ENCODE data around the gene LY9.
A peak's percentile ranks its signal among the peaks of the same experiment; 100 is the strongest.
"Not testable (repeated sequence)": the region's sequence is repeated elsewhere in the genome, so short reads cannot be mapped to it uniquely, and the experiment has no call there.

Gene LY9

DNA sequence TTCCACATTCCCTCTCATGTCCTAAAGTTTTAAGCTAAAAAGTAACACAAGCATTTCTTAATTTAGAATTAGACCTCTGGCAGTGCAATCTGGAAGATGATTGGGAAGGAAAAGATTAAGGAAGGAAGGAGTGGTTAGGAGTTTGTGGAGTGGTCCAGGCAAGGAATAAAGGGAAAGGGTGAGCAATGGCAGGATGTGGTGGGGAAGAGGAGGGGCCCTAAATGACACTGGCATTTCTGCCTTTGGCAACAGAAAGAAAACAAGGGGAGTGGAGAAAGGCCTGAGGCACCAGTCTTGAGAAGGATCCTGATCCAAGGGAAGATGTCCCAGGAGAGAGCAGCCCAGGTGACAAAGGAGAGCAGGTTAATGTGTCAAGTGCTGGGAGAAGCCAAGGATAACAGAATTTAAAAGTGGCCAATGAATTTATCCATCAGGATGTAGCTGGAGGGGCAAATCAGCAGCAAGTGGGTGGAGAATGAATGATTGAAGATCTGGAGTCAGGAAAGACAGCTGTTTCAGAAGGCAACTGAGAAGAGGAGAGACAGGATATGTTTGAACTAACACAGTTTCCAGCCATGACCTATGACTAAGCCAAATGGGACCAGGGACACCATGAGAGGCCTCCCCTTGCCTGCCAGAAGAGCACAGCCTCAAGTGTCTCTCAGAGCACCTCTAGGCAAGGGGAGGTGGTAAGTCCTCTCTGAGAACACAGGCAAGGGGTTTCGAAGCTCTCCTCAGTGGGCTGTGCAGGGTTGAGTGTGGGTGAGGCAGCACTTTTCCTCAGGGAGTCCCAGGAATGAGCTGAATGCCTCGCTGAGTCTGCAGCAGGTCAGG is 20.9 kb upstream of the LY9 start:
- DNase-seq (ENCODE audit: low read depth in 3 of 3), result no peak

DNA sequence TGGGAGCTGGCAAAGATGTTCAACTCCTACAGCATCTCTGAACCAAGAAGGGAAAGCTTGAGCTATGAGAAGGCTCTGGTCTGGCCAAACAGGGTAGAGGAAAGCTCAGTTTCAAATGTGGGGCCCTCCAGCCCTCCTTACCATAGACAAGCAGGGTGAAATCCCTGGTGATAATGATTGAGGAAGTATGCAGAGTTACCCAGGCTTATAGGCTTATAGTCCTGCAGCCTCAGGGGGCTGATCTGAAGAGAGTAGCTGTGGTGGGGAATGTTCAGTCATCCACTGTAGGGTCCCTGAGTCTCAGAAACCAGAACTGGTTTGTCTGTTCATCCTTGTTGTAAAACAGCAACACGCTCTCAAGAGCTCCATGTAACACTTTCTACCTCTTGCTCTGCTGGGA is 19.8 kb upstream of the LY9 start:
- no peak for DNase-seq (ENCODE audit: low read depth in 3 of 3)

DNA sequence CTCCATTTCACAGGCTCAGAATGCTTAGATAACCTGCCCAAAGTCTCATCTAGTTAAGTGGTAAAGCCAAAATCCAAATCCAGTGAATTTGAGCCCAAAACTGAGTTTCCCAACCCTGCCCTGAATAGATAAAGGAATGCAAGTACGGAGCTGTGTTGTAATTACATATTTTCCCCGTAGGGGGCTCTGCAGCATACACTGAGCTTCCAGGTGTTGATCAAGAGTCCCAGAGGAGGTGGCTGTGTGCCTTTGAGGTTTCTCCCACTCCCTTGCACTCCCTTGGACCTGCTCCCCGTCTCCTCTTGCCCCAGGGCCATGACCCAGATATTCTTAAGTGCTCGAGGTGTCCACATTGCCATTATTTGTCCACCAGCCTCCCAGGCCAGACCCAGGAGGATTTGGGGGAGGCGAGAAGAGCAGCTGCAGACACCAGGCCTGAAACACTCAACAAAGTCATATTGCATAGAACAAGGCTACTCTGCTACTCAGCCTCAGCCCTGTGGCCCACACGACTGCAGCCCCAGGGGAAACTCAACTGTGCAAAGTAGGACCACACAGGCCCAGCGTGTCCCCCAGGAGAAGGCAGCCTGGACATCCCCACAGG is 18.4 kb upstream of the LY9 start:
- no peak for DNase-seq (ENCODE audit: low read depth in 3 of 3)

DNA sequence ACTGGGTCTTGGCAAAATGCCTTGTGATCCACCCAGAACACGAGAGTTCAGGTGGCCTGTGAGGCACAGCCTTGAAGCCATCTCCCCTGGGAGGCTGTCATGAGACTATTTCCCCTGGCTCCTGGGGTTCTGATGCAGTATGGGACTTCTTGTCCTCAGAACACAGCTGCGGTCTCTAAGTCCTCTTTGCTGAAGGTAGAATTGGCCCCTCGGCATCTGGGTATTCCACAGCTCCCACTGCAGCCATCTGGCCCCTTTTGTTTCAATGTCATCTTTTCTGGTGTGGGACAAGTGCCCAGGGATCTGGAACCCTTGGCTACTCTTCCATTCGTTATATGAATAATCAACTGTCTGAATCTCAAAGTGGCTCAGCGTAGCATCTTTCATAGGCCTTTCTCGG is 17.0 kb upstream of the LY9 start:
- DNase-seq (ENCODE audit: low read depth in 3 of 3), result no peak

DNA sequence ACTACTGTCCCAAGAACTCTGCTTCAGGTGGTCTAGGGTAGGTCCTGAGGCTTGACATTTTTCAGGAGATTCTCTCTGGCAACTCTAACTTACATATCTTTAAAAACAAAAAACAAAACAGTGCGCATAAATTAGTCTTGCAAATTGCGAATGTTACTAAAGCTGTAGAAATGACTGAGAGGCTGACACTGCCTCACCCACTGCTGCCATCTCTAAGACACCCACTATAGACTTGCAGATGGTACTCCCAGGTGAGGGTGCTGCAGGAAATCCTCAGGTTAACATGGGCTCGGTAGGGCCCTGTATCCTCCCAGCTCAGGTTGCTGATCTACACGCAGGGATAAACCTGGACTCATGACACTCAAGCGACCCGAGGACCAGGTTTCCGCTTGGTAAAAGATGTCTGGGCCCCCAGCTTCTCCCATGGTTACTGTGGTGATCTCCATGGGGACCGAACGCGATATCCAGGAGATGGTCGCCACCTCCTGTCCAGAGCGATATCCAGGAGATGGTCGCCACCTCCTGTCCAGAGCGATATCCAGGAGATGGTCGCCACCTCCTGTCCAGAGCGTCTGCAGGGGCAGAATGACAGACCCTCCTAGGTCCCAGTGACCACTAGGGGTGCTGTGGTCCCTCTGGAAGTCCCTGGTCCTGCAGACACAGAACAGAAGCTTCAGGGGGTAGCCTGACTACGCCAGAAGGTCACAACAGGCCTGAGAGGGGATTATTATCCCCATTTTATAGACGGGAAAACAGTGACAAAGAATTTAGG is 16.2 kb upstream of the LY9 start:
- no peak for DNase-seq (ENCODE audit: low read depth in 3 of 3)

DNA sequence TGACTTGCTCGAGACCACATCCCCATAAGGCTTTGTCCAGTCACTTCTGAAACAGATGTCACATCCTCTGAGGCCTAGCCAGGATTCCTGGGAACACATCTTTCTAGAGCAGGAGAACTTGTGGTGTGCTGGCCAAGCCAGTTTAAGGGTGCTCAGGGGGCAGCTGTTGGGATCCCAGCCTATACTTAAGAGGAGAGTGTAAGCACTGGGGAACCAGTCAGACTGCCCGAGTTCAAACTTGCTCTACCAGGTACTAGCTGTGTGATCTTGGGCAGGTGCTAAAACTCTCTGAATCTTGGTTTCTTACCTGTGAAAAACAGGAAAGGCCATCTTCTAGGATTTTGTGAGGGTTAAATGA is 15.6 kb upstream of the LY9 start:
- no peak for DNase-seq (ENCODE audit: low read depth in 3 of 3)

DNA sequence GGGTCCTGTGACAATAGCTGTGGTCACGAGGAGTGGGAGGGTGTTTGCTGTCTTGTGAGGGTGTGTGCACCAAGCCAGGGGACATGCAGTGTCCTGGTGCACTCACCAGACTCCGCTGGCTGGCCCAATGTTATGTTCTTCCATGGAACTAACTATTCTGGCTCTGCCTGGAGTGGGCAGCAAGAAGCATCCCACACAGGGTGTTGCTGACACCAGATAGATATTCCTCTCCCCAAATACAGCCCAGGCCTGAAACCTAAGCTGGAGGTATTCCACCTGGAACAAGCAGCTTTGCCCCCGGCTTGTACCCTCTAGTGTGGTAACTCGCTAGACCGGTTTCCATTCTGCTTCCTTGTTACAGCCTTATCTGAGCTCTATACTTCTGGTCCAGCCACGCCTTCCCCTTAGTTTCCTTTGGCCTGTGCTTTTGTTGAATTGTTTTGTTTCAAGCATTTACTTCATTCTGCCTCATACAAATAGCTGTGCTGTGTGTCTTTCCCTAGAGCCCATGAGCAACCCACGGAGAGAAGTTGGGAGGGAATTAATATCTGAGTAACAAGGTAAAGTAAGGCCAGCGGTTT is 14.7 kb upstream of the LY9 start:
- DNase-seq (ENCODE audit: low read depth in 3 of 3), result no peak

DNA sequence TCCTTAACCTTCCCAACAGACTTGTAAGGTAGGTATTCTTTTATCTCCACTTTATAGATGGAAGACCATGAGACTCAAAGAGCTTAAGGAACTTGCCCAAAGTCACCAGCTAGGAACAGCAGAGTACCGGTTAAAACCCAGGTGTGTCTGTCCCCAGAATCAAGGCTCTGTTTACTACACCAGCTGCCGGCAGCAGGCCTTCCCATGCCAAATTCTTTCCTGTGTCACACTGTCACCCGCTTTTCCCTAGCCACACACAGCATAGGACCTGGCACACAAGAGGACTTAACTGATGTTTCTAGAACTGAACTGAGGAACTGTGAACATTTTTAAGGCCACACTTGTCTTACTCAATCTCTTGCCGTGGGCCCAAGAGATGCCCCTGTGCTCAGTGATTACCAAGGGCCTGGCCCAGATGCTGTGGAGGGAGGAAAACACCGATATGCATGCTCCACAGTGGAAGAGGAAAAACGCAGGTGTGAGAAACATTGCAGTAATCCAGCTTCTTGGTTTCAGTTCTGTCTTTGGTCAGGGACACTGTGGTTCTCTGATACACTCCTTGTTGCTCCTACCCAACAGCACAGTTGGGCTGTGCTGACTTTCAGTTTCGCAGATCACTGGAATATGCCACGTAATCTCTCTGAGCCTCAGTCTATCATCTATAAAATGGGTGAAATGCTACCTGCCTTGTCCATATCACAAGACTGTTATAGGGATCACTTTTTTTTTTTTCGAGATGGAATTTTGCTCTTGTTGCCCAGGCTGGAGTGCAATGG is 13.9 kb upstream of the LY9 start:
- DNase-seq (ENCODE audit: low read depth in 3 of 3), result no peak

DNA sequence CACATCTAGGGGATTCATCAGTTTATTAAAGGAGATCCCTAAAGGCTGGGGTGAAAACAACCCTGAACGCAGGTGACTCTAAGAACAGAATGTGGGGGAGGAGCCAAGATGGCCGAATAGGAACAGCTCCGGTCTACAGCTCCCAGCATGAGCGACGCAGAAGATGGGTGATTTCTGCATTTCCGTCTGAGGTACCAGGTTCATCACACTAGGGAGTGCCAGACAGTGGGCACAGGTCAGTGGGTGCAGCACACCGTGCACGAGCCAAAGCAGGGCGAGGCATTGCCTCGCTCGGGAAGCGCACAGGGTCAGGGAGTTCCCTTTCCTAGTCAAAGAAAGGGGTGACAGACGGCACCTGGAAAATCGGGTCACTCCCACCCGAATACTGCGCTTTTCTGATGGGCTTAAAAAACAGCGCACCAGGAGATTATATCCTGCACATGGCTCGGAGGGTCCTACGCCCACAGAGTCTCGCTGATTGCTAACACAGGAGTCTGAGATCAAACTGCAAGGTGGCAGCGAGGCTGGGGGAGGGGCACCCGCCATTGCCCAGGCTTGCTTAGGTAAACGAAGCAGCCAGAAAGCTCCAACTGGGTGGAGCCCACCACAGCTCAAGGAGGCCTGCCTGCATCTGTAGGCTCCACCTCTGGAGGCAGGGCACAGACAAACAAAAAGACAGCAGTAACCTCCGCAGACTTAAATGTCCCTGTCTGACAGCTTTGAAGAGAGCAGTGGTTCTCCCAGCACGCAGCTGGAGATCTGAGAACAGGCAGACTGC is 12.8 kb upstream of the LY9 start:
- not testable (repeated sequence) for DNase-seq (ENCODE audit: low read depth in 3 of 3)

DNA sequence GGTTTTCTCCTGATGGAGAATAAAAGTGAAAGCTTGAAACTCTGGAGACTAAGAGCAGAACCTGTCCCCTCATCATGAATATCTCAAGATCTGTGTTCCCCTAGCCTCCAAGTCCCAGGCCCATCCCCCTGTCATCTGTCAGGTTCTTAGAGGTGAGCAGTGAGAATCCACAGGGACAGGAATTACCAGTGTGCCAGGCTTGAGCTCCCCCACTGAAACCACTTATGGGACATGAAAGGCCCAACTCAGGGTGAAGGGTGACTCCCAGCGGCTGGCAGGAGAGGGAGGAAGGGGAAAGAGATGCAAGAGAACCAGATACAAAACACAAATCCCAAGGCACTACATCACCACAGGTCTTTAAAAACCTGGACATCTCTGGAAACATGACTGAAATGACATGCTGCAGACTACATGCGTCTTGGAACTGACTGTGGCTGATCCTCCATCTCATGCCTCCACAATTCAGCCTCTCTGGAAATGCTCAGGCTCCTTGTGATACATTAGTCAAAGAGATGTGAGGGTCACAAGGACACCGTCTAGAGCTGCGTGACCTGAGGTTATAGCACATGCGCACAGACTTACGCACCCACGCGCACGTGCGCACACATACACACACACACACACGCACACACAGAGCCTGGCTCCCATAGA is 6.8 kb upstream of the LY9 start:
- no peak for DNase-seq (ENCODE audit: low read depth in 3 of 3)

DNA sequence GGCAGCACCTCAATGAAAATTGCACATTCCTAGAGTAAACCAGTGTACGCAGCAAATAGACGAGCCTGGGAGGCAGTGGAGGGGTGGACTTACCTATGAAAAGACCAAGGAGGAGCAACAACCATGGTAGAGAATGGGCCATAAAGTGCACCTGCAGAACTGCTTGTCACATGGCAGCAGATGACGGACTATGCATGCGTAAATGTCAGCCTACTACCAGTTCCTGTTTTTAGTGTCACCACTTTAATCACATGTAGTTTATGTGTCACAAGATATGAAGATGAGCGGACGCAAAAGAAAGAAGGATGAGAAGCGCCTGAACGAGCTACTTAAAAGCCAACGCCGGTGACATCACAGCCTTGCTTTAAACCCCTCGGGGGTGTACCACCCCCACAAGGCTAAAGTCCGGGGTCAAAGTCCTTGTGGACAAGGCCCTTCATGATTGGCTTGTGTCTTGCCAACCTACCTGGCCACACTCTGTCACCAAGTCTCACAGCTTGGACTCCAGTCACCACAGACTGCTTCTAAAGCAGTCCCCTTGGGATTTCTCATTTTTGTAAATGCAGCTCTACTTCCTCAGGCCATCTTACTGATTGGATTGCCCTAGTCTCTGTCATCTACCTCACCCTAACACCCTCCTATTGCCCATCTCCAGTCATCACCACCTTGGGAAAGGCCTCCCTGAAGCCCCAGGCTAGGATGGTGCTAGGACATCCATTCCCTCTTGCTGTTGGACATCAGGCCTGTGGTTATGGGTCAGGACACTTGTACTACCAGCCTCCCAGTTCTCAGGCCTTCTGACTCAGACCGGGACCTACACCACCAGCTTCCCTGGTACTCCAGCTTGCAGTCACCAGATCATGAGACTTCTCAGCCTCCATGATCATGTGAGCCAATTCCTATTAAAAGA is 6.0 kb upstream of the LY9 start:
- no peak for DNase-seq (ENCODE audit: low read depth in 3 of 3)

DNA sequence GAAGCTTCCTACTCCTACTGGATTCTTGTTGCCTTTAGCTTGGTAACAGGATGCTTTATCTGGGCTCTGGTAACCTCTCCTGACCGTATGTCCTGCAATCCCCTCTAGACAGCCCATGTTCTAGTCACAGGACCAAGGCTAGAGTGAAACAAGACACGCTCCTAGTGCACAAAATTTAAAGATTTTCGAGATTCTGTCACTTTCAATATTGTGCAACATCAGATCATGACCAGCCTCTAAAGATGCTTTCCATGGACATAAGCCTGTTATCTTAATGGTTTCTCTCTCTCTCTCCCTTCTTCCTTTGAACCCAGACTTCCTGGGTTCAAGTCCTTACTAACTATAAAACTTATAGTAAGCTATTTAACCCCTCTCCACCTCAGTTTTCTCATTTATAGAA is 1.6 kb upstream of the LY9 start:
- no peak for DNase-seq (ENCODE audit: low read depth in 3 of 3)

DNA sequence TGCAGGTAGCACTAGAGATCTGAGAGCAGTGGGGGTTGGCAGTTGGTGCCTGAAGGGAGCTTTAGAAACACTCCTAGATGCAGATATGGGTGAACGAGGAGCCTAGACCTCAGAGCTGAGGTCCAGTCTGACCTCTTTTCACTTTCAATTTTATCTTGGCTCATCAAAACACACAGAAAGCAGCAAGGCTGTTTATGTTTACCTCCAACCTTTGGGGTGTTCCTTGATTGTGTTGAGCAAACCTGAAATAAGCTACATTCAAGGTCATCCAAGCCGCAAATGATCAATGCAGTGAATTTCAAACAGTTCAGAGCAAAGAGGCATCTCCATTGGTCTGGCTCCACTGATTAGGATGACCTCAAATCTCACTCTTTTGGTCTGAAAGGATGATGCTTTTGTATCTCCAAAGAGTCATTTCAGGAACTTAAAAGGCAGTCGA is 1.3 kb downstream of the LY9 start:
- DNase-seq (ENCODE audit: low read depth in 3 of 3), result no peak

DNA sequence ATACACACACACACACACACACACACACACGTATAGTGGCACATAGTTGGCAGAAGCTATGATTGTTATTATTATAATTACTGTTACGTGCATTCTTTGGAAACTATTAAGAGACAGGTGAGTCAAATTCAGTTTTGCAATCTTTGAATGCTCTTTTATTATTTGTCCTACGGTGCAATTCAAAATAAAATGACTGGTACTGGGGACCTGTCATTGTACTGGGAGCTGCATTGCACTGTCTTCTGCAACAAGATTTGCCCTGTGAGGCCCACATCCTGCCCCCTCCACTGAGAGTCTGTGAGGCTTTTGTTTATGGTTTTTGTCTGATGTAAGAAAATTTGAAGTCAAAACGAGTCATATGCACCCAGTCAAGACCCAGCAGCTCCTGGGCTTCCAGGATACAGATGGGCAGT is 1.9 kb downstream of the LY9 start:
- DNase-seq (ENCODE audit: low read depth in 3 of 3), result peak in 2 of 3 experiments; percentile 42 to 52

DNA sequence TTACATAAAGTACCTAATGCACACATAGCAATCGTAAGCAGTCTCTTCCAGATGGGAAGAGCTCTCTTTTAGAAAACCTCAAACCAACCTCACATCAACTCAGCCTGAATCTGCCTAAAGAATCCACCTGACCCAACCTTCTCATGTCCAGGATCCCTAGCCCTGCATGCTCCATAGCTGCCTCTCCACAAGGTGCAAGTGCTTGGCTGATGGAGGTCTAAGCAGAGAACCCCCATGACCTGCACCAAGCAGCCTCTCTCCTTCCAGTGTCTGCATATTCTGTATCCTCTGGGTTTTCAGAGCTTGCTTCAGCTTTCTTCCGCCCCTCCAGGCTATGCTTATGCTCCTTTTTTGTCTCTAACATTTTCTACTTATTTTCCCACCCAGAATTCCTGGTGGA is 2.5 kb downstream of the LY9 start:
- no peak for DNase-seq (ENCODE audit: low read depth in 3 of 3)

DNA sequence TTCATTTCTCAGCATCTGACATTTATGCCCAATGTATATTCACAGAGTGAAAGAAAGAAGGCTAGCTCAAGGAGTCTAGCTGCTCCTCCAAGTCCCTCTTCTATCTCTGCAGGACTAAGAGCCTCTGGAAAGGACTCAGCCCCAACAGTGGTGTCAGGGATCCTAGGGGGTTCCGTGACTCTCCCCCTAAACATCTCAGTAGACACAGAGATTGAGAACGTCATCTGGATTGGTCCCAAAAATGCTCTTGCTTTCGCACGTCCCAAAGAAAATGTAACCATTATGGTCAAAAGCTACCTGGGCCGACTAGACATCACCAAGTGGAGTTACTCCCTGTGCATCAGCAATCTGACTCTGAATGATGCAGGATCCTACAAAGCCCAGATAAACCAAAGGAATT is 3.7 kb downstream of the LY9 start:
- DNase-seq (ENCODE audit: low read depth in 3 of 3), result no peak

DNA sequence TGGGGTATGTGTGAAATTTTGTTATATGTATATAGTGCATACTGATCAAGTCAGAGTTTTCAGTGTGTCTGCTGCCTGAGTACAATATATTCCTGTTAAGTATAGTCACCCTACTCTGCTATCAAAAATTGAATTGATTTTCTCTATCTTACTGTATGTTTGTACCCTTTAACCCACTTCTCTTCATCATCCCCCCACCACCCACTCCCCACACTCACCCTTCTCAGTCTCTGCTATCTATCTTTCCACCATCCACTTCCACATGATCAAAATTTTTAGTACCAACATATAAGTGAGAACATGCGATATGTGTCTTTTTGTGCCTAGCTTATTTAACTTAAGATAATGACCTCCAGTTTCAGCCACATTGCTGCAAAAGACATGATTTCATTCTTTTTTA is 4.2 kb downstream of the LY9 start:
- DNase-seq (ENCODE audit: low read depth in 3 of 3), result peak in 2 of 3 experiments; percentile 20 to 29

DNA sequence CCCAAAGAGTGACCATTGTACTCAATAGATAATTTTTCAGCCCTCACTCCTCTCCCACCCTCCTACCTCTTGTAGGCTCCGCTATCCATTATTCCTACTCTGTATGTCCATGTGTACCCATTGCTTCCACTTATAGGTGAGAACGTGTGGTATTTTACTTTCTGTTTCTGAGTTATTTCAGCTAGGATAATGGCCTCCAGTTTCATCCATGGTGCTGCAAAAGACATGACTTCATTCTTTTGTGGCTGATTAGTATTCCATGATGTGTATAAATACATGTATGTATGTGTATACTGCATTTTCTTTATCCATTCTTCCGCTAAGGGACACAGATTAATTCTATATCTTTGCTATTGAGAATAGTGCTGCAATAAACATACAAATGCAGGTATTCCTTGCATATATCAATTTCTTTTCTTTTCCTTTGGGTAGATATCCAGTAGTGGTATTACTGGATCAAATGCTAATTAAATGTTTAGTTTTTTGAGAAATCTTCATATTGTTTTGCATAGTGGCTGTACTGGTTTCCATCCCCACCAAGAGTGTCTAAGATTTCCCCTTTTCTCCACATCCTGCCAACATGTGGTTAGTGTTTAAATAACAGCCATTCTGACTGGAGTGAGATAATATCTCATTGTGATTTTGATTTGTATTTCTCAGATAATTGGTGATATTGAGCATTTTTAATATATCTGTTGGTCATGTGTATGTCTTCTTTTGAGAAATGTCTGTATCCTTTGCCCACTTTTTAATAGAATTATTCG is 4.9 kb downstream of the LY9 start:
- DNase-seq (ENCODE audit: low read depth in 3 of 3), result no peak
